Thoracic aorta (tissue), 2 donors: ENCODE measurements around the gene GALNT7. TPM values are rescaled to one million over a fixed set of nuclear protein-coding genes. Genes with fewer than 3 reads are reported as not detected.

Experiments
- ATAC-seq: fragments of 150-250 bp; one replicate; pipeline ENCODE4 v1.8.0; 2017; ENCODE audit warnings: low read depth; ENCODE audit not compliant: insufficient number of reproducible peaks, low FRiP score
- DNase-seq: peaks from one replicate; pipeline ENCODE4 v3.0.0-alpha.2; 2020; ENCODE audit warnings: low spot score
- H3K27ac ChIP-seq, 2 donors: fragments of 200-600 bp; sonication (generic); 1 replicate in 1 of 2; 2 replicates in 1 of 2; pipeline ENCODE4 v1.5.1; 2016; ENCODE audit warnings: mild to moderate bottlenecking in 2 of 2, moderate library complexity in 2 of 2
- H3K27me3 ChIP-seq: fragments of 200-600 bp; sonication (generic); replicated peaks from 2 replicates; pipeline ENCODE4 v1.6.0; 2016; ENCODE audit warnings: mild to moderate bottlenecking; ENCODE audit not compliant: insufficient read depth
- H3K36me3 ChIP-seq: fragments of 200-600 bp; sonication (generic); one replicate; pipeline ENCODE4 v1.5.1; 2016
- H3K4me1 ChIP-seq, 2 donors: fragments of 200-600 bp; sonication (generic); 1 replicate in 1 of 2; 2 replicates in 1 of 2; pipeline versions ENCODE4 v1.5.1 to v1.6.0; 2016; ENCODE audit warnings: low read depth in 2 of 2, mild to moderate bottlenecking in 1 of 2; ENCODE audit not compliant: control insufficient read depth in 1 of 2
- H3K4me3 ChIP-seq: fragments of 200-600 bp; sonication (generic); 2 replicates; pipeline ENCODE4 v1.5.1; 2016; ENCODE audit warnings: mild to moderate bottlenecking
- H3K9me3 ChIP-seq: fragments of 200-600 bp; sonication (generic); 2 replicates; pipeline ENCODE4 v1.5.1; 2016
- total RNA-seq, 2 donors: library from RNA; depleted of rRNA; stranded (reverse); fragments of >200 nt; gene quantifications; one replicate each; pipeline versions ENCODE4 v1.1.0 to v1.2.3, GENCODE V29; 2016
- TF ChIP-seq, protein P1 (sequence below): fragments of 200-600 bp; sonication (generic); IDR thresholded peaks from one replicate; pipeline ENCODE4 v1.5.1; 2019; ENCODE audit warnings: antibody characterized with exemption

Gene GALNT7
- total RNA-seq, 2 donors from 2014 or later, result 12.7 to 23.1 TPM

- no peaks in the 10 kb centered on the region for H3K36me3 ChIP-seq
- no peaks in the 10 kb centered on the region for H3K4me1 ChIP-seq
- H3K27me3 ChIP-seq, result no peaks in the 10 kb centered on the region
- H3K27ac ChIP-seq, result no peak overlapping the region
- no peak for DNase-seq
- H3K4me3 ChIP-seq, result no peak overlapping the region
- ATAC-seq, result no peak
- H3K9me3 ChIP-seq, result no peaks in the 10 kb centered on the region
- TF ChIP-seq, protein P1, sequence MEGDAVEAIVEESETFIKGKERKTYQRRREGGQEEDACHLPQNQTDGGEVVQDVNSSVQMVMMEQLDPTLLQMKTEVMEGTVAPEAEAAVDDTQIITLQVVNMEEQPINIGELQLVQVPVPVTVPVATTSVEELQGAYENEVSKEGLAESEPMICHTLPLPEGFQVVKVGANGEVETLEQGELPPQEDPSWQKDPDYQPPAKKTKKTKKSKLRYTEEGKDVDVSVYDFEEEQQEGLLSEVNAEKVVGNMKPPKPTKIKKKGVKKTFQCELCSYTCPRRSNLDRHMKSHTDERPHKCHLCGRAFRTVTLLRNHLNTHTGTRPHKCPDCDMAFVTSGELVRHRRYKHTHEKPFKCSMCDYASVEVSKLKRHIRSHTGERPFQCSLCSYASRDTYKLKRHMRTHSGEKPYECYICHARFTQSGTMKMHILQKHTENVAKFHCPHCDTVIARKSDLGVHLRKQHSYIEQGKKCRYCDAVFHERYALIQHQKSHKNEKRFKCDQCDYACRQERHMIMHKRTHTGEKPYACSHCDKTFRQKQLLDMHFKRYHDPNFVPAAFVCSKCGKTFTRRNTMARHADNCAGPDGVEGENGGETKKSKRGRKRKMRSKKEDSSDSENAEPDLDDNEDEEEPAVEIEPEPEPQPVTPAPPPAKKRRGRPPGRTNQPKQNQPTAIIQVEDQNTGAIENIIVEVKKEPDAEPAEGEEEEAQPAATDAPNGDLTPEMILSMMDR, result no peak
Measured at GRCh38 chr4:173202395-173202794, 33.8 kb downstream of the GALNT7 start.

- no peak for DNase-seq
- no peak overlapping the region for H3K4me3 ChIP-seq
- H3K9me3 ChIP-seq, result no peaks in the 10 kb centered on the region
- ATAC-seq, result no peak
- no peaks in the 10 kb centered on the region for H3K27me3 ChIP-seq
- no peak overlapping the region for H3K27ac ChIP-seq
- TF ChIP-seq, protein P1, result no peak
- H3K4me1 ChIP-seq, result no peaks in the 10 kb centered on the region
- no peaks in the 10 kb centered on the region for H3K36me3 ChIP-seq
Measured at GRCh38 chr4:173205656-173206055, 37.0 kb downstream of the GALNT7 start.

DNA sequence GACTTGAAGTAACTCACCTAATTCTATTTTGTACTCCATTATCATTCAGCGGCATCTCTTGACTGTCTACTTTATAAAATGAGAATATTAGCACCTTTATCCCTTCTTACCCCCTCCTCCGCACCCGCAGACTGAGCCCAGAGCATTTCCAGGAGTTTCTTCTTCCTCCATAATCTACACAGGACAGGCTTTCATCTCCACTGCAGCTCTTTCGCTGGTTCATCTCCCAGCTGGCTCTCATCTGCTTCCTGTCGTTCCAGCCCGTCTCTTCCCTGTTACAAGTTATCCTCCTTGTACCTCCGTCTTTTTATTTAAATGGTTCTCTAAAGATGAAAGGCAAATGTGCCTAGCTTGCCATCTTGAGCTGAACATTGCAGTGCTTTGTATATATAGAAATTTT, 39.8 kb downstream of the GALNT7 start:
- H3K4me3 ChIP-seq, result no peak overlapping the region
- no peaks in the 10 kb centered on the region for H3K27me3 ChIP-seq
- H3K36me3 ChIP-seq, result no peaks in the 10 kb centered on the region
- no peak overlapping the region for H3K27ac ChIP-seq
- TF ChIP-seq, protein P1, result no peak
- ATAC-seq (no peak), DNase-seq (no peak)
- H3K4me1 ChIP-seq, result no peaks in the 10 kb centered on the region
- no peaks in the 10 kb centered on the region for H3K9me3 ChIP-seq

GRCh38 chr4:173211222-173211621, 42.6 kb downstream of the GALNT7 start:
- TF ChIP-seq, protein P1, result no peak
- DNase-seq (no peak), ATAC-seq (no peak)
- peaks cover 0 to 18% of the 10 kb centered on the region in 2 donors for H3K4me1 ChIP-seq
- H3K27me3 ChIP-seq, result no peaks in the 10 kb centered on the region
- H3K36me3 ChIP-seq, result no peaks in the 10 kb centered on the region
- H3K9me3 ChIP-seq, result no peaks in the 10 kb centered on the region
- no peak overlapping the region for H3K27ac ChIP-seq
- H3K4me3 ChIP-seq, result no peak overlapping the region

GRCh38 chr4:173211838-173212237, 43.2 kb downstream of the GALNT7 start:
- Histone ChIP-seq H3K9me3 (no peaks in the 10 kb centered on the region), H3K4me3 (no peak overlapping the region), H3K4me1 (peaks cover 0 to 18% of the 10 kb centered on the region in 2 donors), H3K27me3 (no peaks in the 10 kb centered on the region), H3K27ac (no peak overlapping the region), H3K36me3 (no peaks in the 10 kb centered on the region)
- DNase-seq (no peak), ATAC-seq (no peak)
- TF ChIP-seq, protein P1, result no peak
